Measurements from ENCODE around the gene RNF20. TPM values are rescaled to one million over a fixed set of nuclear protein-coding genes. Genes with fewer than 3 reads are reported as not detected.
A peak's percentile ranks its signal among the peaks of the same experiment; 100 is the strongest.

RNF20 gene
- polyA plus RNA-seq, 1 of the 3 experiments (the other 2 are of a cell fraction), result 16.0 TPM

GRCh38 chr9:101530076-101530711 lies 3.5 kb upstream of the RNF20 start:
- peak; percentile 57 for DNase-seq
- no peaks in the 10 kb centered on the region for H3K9me3 ChIP-seq
- H3K4me1 ChIP-seq (ENCODE audit: control insufficient read depth in 1 of 2, insufficient read depth in 2 of 2, low read depth in 1 of 2, low read length in 1 of 2), result peaks cover 0 to 5% of the 10 kb centered on the region in 2 experiments; a peak in 2 of 4 replicates
- no peaks in the 10 kb centered on the region for H4K20me1 ChIP-seq (ENCODE audit: insufficient read depth)
- 30% methylated on average over 6 of the region's 6 CpGs for WGBS (ENCODE audit: low lambda C conversion rate)
- peaks cover 13% of the 10 kb centered on the region for H3K79me2 ChIP-seq (ENCODE audit: insufficient read depth)
- POLR2A ChIA-PET, result interaction anchor here (1.3 kb wide), 1 partner anchor 71 kb away, joined by 3 read pairs; no protein-coding TSS in a partner anchor
- peaks cover 3% of the 10 kb centered on the region for H3F3A ChIP-seq (replicated peaks; ENCODE audit: insufficient read depth)
- no peak overlapping the region for H3K4me2 ChIP-seq
- H3K36me3 ChIP-seq (replicated peaks in 1 of 2; ENCODE audit: control insufficient read depth in 1 of 2, insufficient read depth in 2 of 2, low read length in 1 of 2), result peaks cover under 1 to 1% of the 10 kb centered on the region in 2 experiments
- H2AFZ ChIP-seq (ENCODE audit: low read depth), result no peak overlapping the region
- H3K27ac ChIP-seq (ENCODE audit: low read depth in 2 of 2, low read length in 1 of 2), result no peak overlapping the region
- H3K27me3 ChIP-seq (ENCODE audit: insufficient read depth), result no peaks in the 10 kb centered on the region
- no peak overlapping the region for H3K9ac ChIP-seq
- CTCF ChIA-PET, result interaction anchor here (0.6 to 17.0 kb wide), 32 partner anchors 9 to 147 kb away, joined by 3 to 363 read pairs (median 6); partner anchors contain the start of gene ZNF189
- no peak overlapping the region; a peak in 1 of 4 replicates for H3K4me3 ChIP-seq (ENCODE audit: low read depth in 2 of 2, low read length in 1 of 2)
- no peaks in the 10 kb centered on the region for H3K9me2 ChIP-seq
- TF ChIP-seq RFX5 (IDR thresholded peaks at IDR 0.05; ENCODE audit: low read length) (no peak), EP300 (IDR thresholded peaks at IDR 0.05; ENCODE audit: borderline replicate concordance in 1 of 2, low read depth in 1 of 2, low read length in 1 of 2) (no peak), MAX (IDR thresholded peaks at IDR 0.05; ENCODE audit: low read depth) (no peak), NRF1 (IDR thresholded peaks at IDR 0.05; ENCODE audit: low read depth, low read length) (0 out of 2 replicates have a peak, but pooled peaks have one; percentile 7), CHD2 (IDR thresholded peaks at IDR 0.05; ENCODE audit: low read length, partially characterized antibody) (peak; percentile 54), RAD21 (IDR thresholded peaks at IDR 0.05; ENCODE audit: low read length) (peak; percentile 86), EZH2phosphoT487 (IDR thresholded peaks at IDR 0.05; ENCODE audit: borderline replicate concordance, low read depth) (no peak), SMC3 (IDR thresholded peaks at IDR 0.05; ENCODE audit: low read depth, low read length) (peak; percentile 99), CTCF (IDR thresholded peaks at IDR 0.05) (peak; percentile 90), REST (IDR thresholded peaks at IDR 0.05; ENCODE audit: low read depth, low read length) (no peak), RCOR1 (IDR thresholded peaks at IDR 0.05; ENCODE audit: low read length) (no peak), FOXM1 (IDR thresholded peaks at IDR 0.05; ENCODE audit: low read depth) (no peak), TCF12 (IDR thresholded peaks at IDR 0.05) (0 out of 2 replicates have a peak, but pooled peaks have one; percentile 18), MEF2A (IDR thresholded peaks at IDR 0.05; ENCODE audit: borderline replicate concordance, low read depth) (no peak), TEAD4 (IDR thresholded peaks at IDR 0.05; ENCODE audit: borderline replicate concordance, insufficient read depth) (no peak), ELF1 (IDR thresholded peaks at IDR 0.05) (no peak)

Data from SK-N-SH (cell line).